A673 (cell line): ENCODE measurements around the gene ATP8B1.

Experiments used
- EZH2 ChIP-seq: fragments of 200-600 bp; sonication (generic); IDR thresholded peaks from 2 replicates; pipeline ENCODE4 v1.6.1; 2017; ENCODE audit warnings: borderline replicate concordance, low read depth, mild to moderate bottlenecking, mixed read lengths, antibody characterized with exemption, low read length; ENCODE audit not compliant: poor library complexity, severe bottlenecking
- TF ChIP-seq, protein P1 (sequence below): fragments of 300-800, 200-600 bp; sonication (generic); conservative IDR thresholded peaks from 2 replicates; pipeline ENCODE4 v1.5.1; 2017; ENCODE audit warnings: low read depth, mild to moderate bottlenecking, antibody characterized with exemption, low read length, moderate library complexity, mixed read lengths

- no peak for TF ChIP-seq EZH2
- TF ChIP-seq, protein P1, sequence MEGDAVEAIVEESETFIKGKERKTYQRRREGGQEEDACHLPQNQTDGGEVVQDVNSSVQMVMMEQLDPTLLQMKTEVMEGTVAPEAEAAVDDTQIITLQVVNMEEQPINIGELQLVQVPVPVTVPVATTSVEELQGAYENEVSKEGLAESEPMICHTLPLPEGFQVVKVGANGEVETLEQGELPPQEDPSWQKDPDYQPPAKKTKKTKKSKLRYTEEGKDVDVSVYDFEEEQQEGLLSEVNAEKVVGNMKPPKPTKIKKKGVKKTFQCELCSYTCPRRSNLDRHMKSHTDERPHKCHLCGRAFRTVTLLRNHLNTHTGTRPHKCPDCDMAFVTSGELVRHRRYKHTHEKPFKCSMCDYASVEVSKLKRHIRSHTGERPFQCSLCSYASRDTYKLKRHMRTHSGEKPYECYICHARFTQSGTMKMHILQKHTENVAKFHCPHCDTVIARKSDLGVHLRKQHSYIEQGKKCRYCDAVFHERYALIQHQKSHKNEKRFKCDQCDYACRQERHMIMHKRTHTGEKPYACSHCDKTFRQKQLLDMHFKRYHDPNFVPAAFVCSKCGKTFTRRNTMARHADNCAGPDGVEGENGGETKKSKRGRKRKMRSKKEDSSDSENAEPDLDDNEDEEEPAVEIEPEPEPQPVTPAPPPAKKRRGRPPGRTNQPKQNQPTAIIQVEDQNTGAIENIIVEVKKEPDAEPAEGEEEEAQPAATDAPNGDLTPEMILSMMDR: no peak
Measured at GRCh38 chr18:57789759-57790158, 13.4 kb downstream of the ATP8B1 start.
